K562 (cell line): Measurements from ENCODE around the gene MIEF1. TPM values are rescaled to one million over a fixed set of nuclear protein-coding genes. Genes with fewer than 3 reads are reported as not detected.

Experiments
- ATAC-seq: fragments of 200-7000 bp; cut with Tn5 transposase; 3 replicates; pipeline ENCODE4 v1.9.1; 2020; ENCODE audit warnings: moderate library complexity
- BruUV-seq: library from RNA; stranded (reverse); fragments of 400-500 nt; replicated peaks from 2 replicates; lab custom pipeline; 2021; lab: Mats Ljungman, UMichigan
- CTCF ChIA-PET: fragments of 300-600 bp; formaldehyde crosslinking; extraction: SDS; loops from one replicate; lab custom pipeline; 2021; ENCODE audit warnings: low intra/inter-chr PET ratio; lab: Yijun Ruan, JAX
- POLR2A ChIA-PET: fragments of 300-600, 350-650 bp; sonication (Branson Sonifier 250); formaldehyde crosslinking; extraction: SDS; loops from one replicate; lab custom pipeline; 2021; ENCODE audit warnings: antibody characterized with exemption, inconsistent platforms; lab: Yijun Ruan, JAX
- DNase-seq, 4 experiments: peaks; one replicate each; pipeline versions ENCODE4 v3.0.0 to v3.0.0-alpha.2; 2011 to 2018; ENCODE audit warnings: low spot score in 3 of 4, mixed read lengths in 3 of 4; ENCODE audit errors: extremely low read depth in 1 of 4
- FAIRE-seq: peaks from 2 replicates; lab custom pipeline; 2011; peaks lifted over from hg19 to GRCh38; lab: Jason Lieb, UNC
- H2AFZ ChIP-seq: 2 replicates; pipeline ENCODE4 v1.6.0; 2011; ENCODE audit warnings: low read depth, low read length, control low read depth, inconsistent platforms
- H3K27ac ChIP-seq: fragments of 200-600 bp; 3 replicates; pipeline ENCODE4 v1.8.0; 2011; ENCODE audit warnings: low read depth, mild to moderate bottlenecking, control low read depth, inconsistent platforms, low read length, moderate library complexity, mixed read lengths; ENCODE audit errors: extremely low read depth
- H3K27me3 ChIP-seq, 2 experiments: fragments of 300-600 bp in 1 of 2; 2 replicates in 1 of 2; 3 replicates in 1 of 2; pipeline versions ENCODE4 v1.6.0 to v1.8.0; 2011; ENCODE audit warnings: inconsistent platforms in 2 of 2, low read length in 2 of 2, mild to moderate bottlenecking in 1 of 2, mixed read lengths in 1 of 2, moderate library complexity in 1 of 2; ENCODE audit not compliant: control insufficient read depth in 2 of 2, insufficient read depth in 2 of 2
- H3K36me3 ChIP-seq: fragments of 300-600 bp; 3 replicates; pipeline ENCODE4 v1.8.0; 2011; ENCODE audit warnings: mild to moderate bottlenecking, low read length, inconsistent platforms; ENCODE audit not compliant: control insufficient read depth, insufficient read depth
- H3K4me1 ChIP-seq, 2 experiments: fragments of 200-600 bp in 1 of 2; replicated peaks in 1 of 2; 2 replicates in 1 of 2; 3 replicates in 1 of 2; pipeline versions ENCODE4 v1.5.1 to v1.8.0; 2011; ENCODE audit warnings: inconsistent platforms in 2 of 2, low read length in 2 of 2, mild to moderate bottlenecking in 1 of 2, mixed read lengths in 1 of 2, moderate library complexity in 1 of 2; ENCODE audit not compliant: control insufficient read depth in 2 of 2, insufficient read depth in 2 of 2
- H3K4me2 ChIP-seq: 2 replicates; pipeline ENCODE4 v1.6.1; 2011; ENCODE audit warnings: low read length, control low read depth, inconsistent platforms, mixed read lengths; ENCODE audit not compliant: insufficient read depth
- H3K4me3 ChIP-seq: fragments of 200-600 bp; sonication (generic), shearing (Covaris generic); 2 replicates; pipeline ENCODE4 v1.5.1; 2016; ENCODE audit warnings: control low read depth, inconsistent platforms
- H3K79me2 ChIP-seq: fragments of 200-600 bp; 3 replicates; pipeline ENCODE4 v1.8.0; 2011; ENCODE audit warnings: low read length, inconsistent platforms; ENCODE audit not compliant: control insufficient read depth, insufficient read depth
- H3K9ac ChIP-seq, 2 experiments: 2 replicates each; pipeline versions ENCODE4 v1.6.0 to v1.6.1; 2011; ENCODE audit warnings: low read depth in 2 of 2, low read length in 2 of 2, control low read depth in 1 of 2, inconsistent platforms in 1 of 2, mild to moderate bottlenecking in 1 of 2, mixed read lengths in 1 of 2; ENCODE audit not compliant: insufficient read depth in 1 of 2
- H3K9me1 ChIP-seq: one replicate; pipeline ENCODE4 v1.6.0; 2011; ENCODE audit warnings: inconsistent platforms, mild to moderate bottlenecking, low read length, moderate library complexity; ENCODE audit not compliant: control insufficient read depth, insufficient read depth
- H3K9me3 ChIP-seq: replicated peaks from 2 replicates; pipeline ENCODE4 v1.5.1; 2011; ENCODE audit warnings: low read depth, low read length, inconsistent platforms; ENCODE audit not compliant: control insufficient read depth, insufficient read depth
- H4K20me1 ChIP-seq: replicated peaks from 2 replicates; pipeline ENCODE4 v1.6.1; 2011; ENCODE audit warnings: low read length, inconsistent platforms, mixed read lengths; ENCODE audit not compliant: control insufficient read depth, insufficient read depth
- ADNP ChIP-seq: fragments of 200-800 bp; sonication (Bioruptor generic); IDR thresholded peaks from 2 replicates; pipeline ENCODE4 v1.6.1; 2016; ENCODE audit warnings: missing genetic modification characterization, missing compliant biosample characterization
- NR3C1 ChIP-seq: sonication (generic); formaldehyde crosslinking; IDR thresholded peaks from 2 replicates; pipeline ENCODE4 v1.8.1; 2022; ENCODE audit warnings: missing genetic modification reagents
- SIX5 ChIP-seq, 2 experiments: IDR thresholded peaks; 2 replicates each; pipeline ENCODE4 v1.6.1; 2011; ENCODE audit warnings: low read length in 2 of 2, borderline replicate concordance in 1 of 2, low read depth in 1 of 2, mild to moderate bottlenecking in 1 of 2, moderate library complexity in 1 of 2; ENCODE audit not compliant: insufficient read depth in 1 of 2
- TOE1 ChIP-seq, 2 experiments: fragments of 450-650 bp in 1 of 2; sonication (generic) in 1 of 2; formaldehyde crosslinking in 1 of 2; IDR thresholded peaks; 2 replicates each; pipeline versions ENCODE4 v1.7.1 to v1.8.0; 2016 to 2022; ENCODE audit warnings: borderline replicate concordance in 2 of 2, mild to moderate bottlenecking in 2 of 2, antibody characterized with exemption in 1 of 2, inconsistent platforms in 1 of 2, low read depth in 1 of 2, missing genetic modification reagents in 1 of 2, moderate library complexity in 1 of 2
- ZNF512 ChIP-seq: IDR thresholded peaks from 2 replicates; pipeline ENCODE4 v1.6.1; 2016; ENCODE audit warnings: missing genetic modification characterization, missing compliant biosample characterization
- WGBS: fragments of 100-300 bp; shearing (Covaris generic); methylation state at CpG from one replicate; pipeline ENCODE4 v1.1.6; 2016; ENCODE audit warnings: low coverage, mixed read lengths; ENCODE audit not compliant: insufficient coverage; ENCODE audit errors: missing lambda C conversion rate; 5-methylcytosine and 5-hydroxymethylcytosine counted together
- in situ Hi-C: fragments of 300-500 bp; cut with MboI; formaldehyde crosslinking; loops from 4 replicates; pipeline ENCODE4 v1.15.0; 2018; ENCODE audit warnings: inconsistent platforms, mixed read lengths
- intact Hi-C: fragments of 100-400 bp; cut with micrococcal nuclease; formaldehyde crosslinking; loops from 2 replicates; pipeline ENCODE4 v1.14.2; 2022
- polyA plus RNA-seq, 8 experiments: library from polyadenylated mRNA; depleted of rRNA in 4 of 8; stranded (reverse) in 5 of 8; unstranded in 3 of 8; fragments of >200 nt; fragmentation: Nextera tagmentation in 2 of 8; fragmentation: Illumina TruSeq in 1 of 8; extraction: Ambion mirVana in 2 of 8; extraction: Trizol in 1 of 8; gene quantifications; 2 replicates each; pipeline versions ENCODE4 v1.2.1 to v1.2.3, GENCODE V29; 2011 to 2014; ENCODE audit warnings: inconsistent platforms in 1 of 8, missing spikeins in 1 of 8
- total RNA-seq, 7 experiments: library from RNA; depleted of rRNA in 6 of 7; stranded (reverse); fragments of >200 nt in 6 of 7; fragmentation: Illumina TruSeq in 2 of 7; extraction: Trizol in 2 of 7; gene quantifications; 2 replicates each; pipeline versions ENCODE4 v1.2.1 to v1.2.3, GENCODE V29; 2011 to 2021; ENCODE audit warnings: low replicate concordance in 1 of 7

The MIEF1 gene
- total and polyA plus RNA-seq, 9 of the 15 experiments (the other 6 are each of a cell fraction or from before 2014, with no cell fraction given): 10.9 to 51.8 (median 25.5) TPM

- intact Hi-C loops: no loop called here
- H3K27me3 ChIP-seq: no peaks in the 10 kb centered on the region
- WGBS: 14% methylated on average over 7 of the region's 8 CpGs
- no TSS peak for BruUV-seq
- ATAC-seq: no peak
- no peak for TF ChIP-seq TOE1 (IDR thresholded peaks at IDR 0.05; ENCODE audit: borderline replicate concordance)
- TF ChIP-seq TOE1 (CRISPR knock-in tag; IDR thresholded peaks at IDR 0.05; ENCODE audit: borderline replicate concordance, low read depth): no peak
- TF ChIP-seq ADNP (tag): no peak
- TF ChIP-seq ZNF512: no peak
- TF ChIP-seq SIX5 (IDR thresholded peaks at IDR 0.05; ENCODE audit: borderline replicate concordance in 1 of 2, insufficient read depth in 1 of 2, low read depth in 1 of 2, low read length in 2 of 2): no peak
- no peak for TF ChIP-seq NR3C1
- no peak overlapping the region for H2AFZ ChIP-seq
- H3K9ac ChIP-seq: peak overlapping the region in 1 of 2 experiments; percentile 58; a peak in 1 of 4 replicates
- DNase-seq: no peak
- POLR2A ChIA-PET: interaction anchor here (0.7 to 1.0 kb wide), 3 partner anchors 219 to 488 kb away, joined by 3 to 4 read pairs (median 3); no protein-coding TSS in a partner anchor
- FAIRE-seq: no peak
- in situ Hi-C loops: loop anchor here (10.0 kb wide), 1 partner anchor 648 kb away; no protein-coding TSS in a partner anchor
- H3K79me2 ChIP-seq: peaks cover 9% of the 10 kb centered on the region
- H3K36me3 ChIP-seq: peaks cover 2% of the 10 kb centered on the region; the same call in 1 of the 3 replicates
- H4K20me1 ChIP-seq: no peaks in the 10 kb centered on the region
- H3K9me1 ChIP-seq: no peaks in the 10 kb centered on the region
- H3K9me3 ChIP-seq: no peaks in the 10 kb centered on the region
- H3K4me1 ChIP-seq: peaks cover 5 to 27% of the 10 kb centered on the region in 2 experiments; a peak in 3 of 5 replicates
- CTCF ChIA-PET: interaction anchor here (1.3 kb wide), 1 partner anchor 500 kb away, joined by 8 read pairs; no protein-coding TSS in a partner anchor
- H3K27ac ChIP-seq: no peak overlapping the region
- no peak overlapping the region for H3K4me3 ChIP-seq
- H3K4me2 ChIP-seq: no peak overlapping the region
Observed at GRCh38 chr22:39536711-39537110, 34.6 kb downstream of the MIEF1 start.
